H1 (cell line): ENCODE results near the gene QRICH1. TPM values are rescaled to one million over a fixed set of nuclear protein-coding genes. Genes with fewer than 3 reads are reported as not detected.
A peak's percentile ranks its signal among the peaks of the same experiment; 100 is the strongest.

ENCODE experiments used
- CTCF ChIA-PET: fragments of 300-600 bp; sonication (Branson Sonifier 250); formaldehyde crosslinking; loops from one replicate; lab custom pipeline; 2021; ENCODE audit not compliant: partially characterized antibody; lab: Charles Lee
- POLR2A ChIA-PET: fragments of 300-600 bp; sonication (Branson Sonifier 250); formaldehyde crosslinking; loops from one replicate; lab custom pipeline; 2021; ENCODE audit warnings: inconsistent platforms; ENCODE audit not compliant: partially characterized antibody; lab: Charles Lee
- DNase-seq, 2 experiments: peaks; one replicate each; pipeline versions ENCODE4 v3.0.0 to v3.0.0-alpha.2; 2010 to 2022; ENCODE audit warnings: low spot score in 2 of 2, low read depth in 1 of 2, mixed read lengths in 1 of 2
- FAIRE-seq: peaks from 2 replicates; lab custom pipeline; 2011; peaks lifted over from hg19 to GRCh38; lab: Jason Lieb, UNC
- H2AFZ ChIP-seq: 2 replicates; pipeline ENCODE4 v1.8.1; 2012; ENCODE audit warnings: low read length, inconsistent platforms
- H2AK5ac ChIP-seq: 2 replicates; pipeline ENCODE4 v1.6.1; 2013; ENCODE audit warnings: low read depth, low read length
- H2BK120ac ChIP-seq: replicated peaks from 2 replicates; pipeline ENCODE3; 2013; ENCODE audit warnings: low read depth, low read length, inconsistent platforms
- H2BK12ac ChIP-seq: 2 replicates; pipeline ENCODE4 v1.6.1; 2013; ENCODE audit warnings: low read depth, low read length
- H2BK15ac ChIP-seq: 2 replicates; pipeline ENCODE4 v1.6.1; 2013; ENCODE audit warnings: low read length
- H2BK20ac ChIP-seq: 2 replicates; pipeline ENCODE4 v1.6.1; 2013; ENCODE audit warnings: low read length
- H2BK5ac ChIP-seq: 2 replicates; pipeline ENCODE4 v1.6.1; 2013; ENCODE audit warnings: low read depth, low read length
- H3K14ac ChIP-seq: 2 replicates; pipeline ENCODE4 v1.6.1; 2013; ENCODE audit warnings: inconsistent platforms; ENCODE audit not compliant: insufficient read length
- H3K18ac ChIP-seq: 2 replicates; pipeline ENCODE4 v1.6.1; 2013; ENCODE audit warnings: low read length; ENCODE audit errors: extremely low read depth
- H3K23ac ChIP-seq: 2 replicates; pipeline ENCODE4 v1.6.1; 2013; ENCODE audit warnings: inconsistent platforms; ENCODE audit not compliant: insufficient read length
- H3K23me2 ChIP-seq: 2 replicates; pipeline ENCODE4 v1.6.1; 2013; ENCODE audit warnings: low read depth, low read length
- H3K27ac ChIP-seq: 2 replicates; pipeline ENCODE4 v1.6.1; 2011; ENCODE audit warnings: low read depth, low read length, inconsistent platforms
- H3K27me3 ChIP-seq, 4 experiments: replicated peaks in 1 of 4; 1 replicate in 1 of 4; 2 replicates in 3 of 4; pipeline versions ENCODE4 v1.6.1 to v1.8.1; 2011 to 2013; ENCODE audit warnings: low read length in 3 of 4, mild to moderate bottlenecking in 3 of 4, inconsistent platforms in 2 of 4, mixed read lengths in 2 of 4, moderate library complexity in 1 of 4; ENCODE audit not compliant: control insufficient read depth in 3 of 4, insufficient read depth in 3 of 4; ENCODE audit errors: extremely low read depth in 1 of 4
- H3K36me3 ChIP-seq, 4 experiments: 2 replicates each; pipeline versions ENCODE4 v1.6.1 to v1.8.1; 2011 to 2013; ENCODE audit warnings: mild to moderate bottlenecking in 4 of 4, low read length in 3 of 4, moderate library complexity in 2 of 4, control low read depth in 1 of 4, inconsistent platforms in 1 of 4; ENCODE audit not compliant: insufficient read depth in 4 of 4, control insufficient read depth in 2 of 4
- H3K4ac ChIP-seq: replicated peaks from 2 replicates; pipeline ENCODE3; 2013; ENCODE audit warnings: low read length, low read depth, mixed read lengths, inconsistent platforms; ENCODE audit not compliant: insufficient read length
- H3K4me1 ChIP-seq, 4 experiments: replicated peaks in 1 of 4; 1 replicate in 1 of 4; 2 replicates in 3 of 4; pipeline versions ENCODE4 v1.6.1 to v1.8.1; 2011 to 2013; ENCODE audit warnings: low read length in 3 of 4, inconsistent platforms in 2 of 4, mixed read lengths in 1 of 4; ENCODE audit not compliant: insufficient read depth in 4 of 4, control insufficient read depth in 3 of 4
- H3K4me2 ChIP-seq, 2 experiments: 2 replicates each; pipeline versions ENCODE4 v1.6.1 to v1.8.1; 2011 to 2013; ENCODE audit warnings: low read depth in 2 of 2, low read length in 2 of 2, control low read depth in 1 of 2, inconsistent platforms in 1 of 2, mild to moderate bottlenecking in 1 of 2; ENCODE audit not compliant: insufficient read depth in 1 of 2
- H3K4me3 ChIP-seq, 4 experiments: fragments of 200-600, 300-600 bp in 1 of 4; sonication (generic), shearing (Covaris generic), sonication (Bioruptor Twin) in 1 of 4; 2 replicates each; pipeline versions ENCODE4 v1.5.1 to v1.8.1; 2011 to 2016; ENCODE audit warnings: low read length in 4 of 4, low read depth in 3 of 4, control low read depth in 2 of 4, inconsistent platforms in 2 of 4, mild to moderate bottlenecking in 2 of 4, mixed read lengths in 1 of 4, moderate library complexity in 1 of 4; ENCODE audit not compliant: insufficient read depth in 2 of 4; ENCODE audit errors: extremely low read depth in 1 of 4
- H3K56ac ChIP-seq: replicated peaks from 2 replicates; pipeline ENCODE3; 2013; ENCODE audit warnings: low read depth, mild to moderate bottlenecking, mixed read lengths, low read length, inconsistent platforms; ENCODE audit not compliant: insufficient read length
- H3K79me1 ChIP-seq: 2 replicates; pipeline ENCODE4 v1.6.1; 2013; ENCODE audit warnings: low read depth, low read length, control low read depth
- H3K79me2 ChIP-seq, 2 experiments: 2 replicates each; pipeline versions ENCODE4 v1.6.1 to v1.8.1; 2012 to 2013; ENCODE audit warnings: low read length in 2 of 2, mild to moderate bottlenecking in 2 of 2, inconsistent platforms in 1 of 2; ENCODE audit not compliant: insufficient read depth in 2 of 2, control insufficient read depth in 1 of 2
- H3K9ac ChIP-seq, 4 experiments: replicated peaks in 1 of 4; 1 replicate in 1 of 4; 2 replicates in 3 of 4; pipeline versions ENCODE4 v1.6.1 to v1.8.1; 2011 to 2013; ENCODE audit warnings: low read depth in 3 of 4, low read length in 3 of 4, control low read depth in 2 of 4, mild to moderate bottlenecking in 2 of 4, moderate library complexity in 2 of 4, inconsistent platforms in 1 of 4; ENCODE audit errors: extremely low read depth in 1 of 4
- H3K9me3 ChIP-seq, 2 experiments: 2 replicates each; pipeline versions ENCODE4 v1.6.1 to v1.8.1; 2012 to 2013; ENCODE audit warnings: mild to moderate bottlenecking in 2 of 2, moderate library complexity in 2 of 2, control low read depth in 1 of 2, inconsistent platforms in 1 of 2, low read depth in 1 of 2, low read length in 1 of 2, mixed read lengths in 1 of 2; ENCODE audit not compliant: insufficient read depth in 2 of 2
- H4K20me1 ChIP-seq, 2 experiments: replicated peaks in 1 of 2; 2 replicates each; pipeline versions ENCODE3 to v1.8.1; 2011 to 2013; ENCODE audit warnings: inconsistent platforms in 2 of 2, low read length in 2 of 2, mild to moderate bottlenecking in 1 of 2; ENCODE audit not compliant: insufficient read depth in 2 of 2, control insufficient read depth in 1 of 2
- H4K5ac ChIP-seq: 2 replicates; pipeline ENCODE4 v1.6.1; 2013; ENCODE audit warnings: low read length, low read depth, mixed read lengths, inconsistent platforms; ENCODE audit not compliant: insufficient read length
- H4K8ac ChIP-seq: 2 replicates; pipeline ENCODE4 v1.8.0; 2013; ENCODE audit warnings: mild to moderate bottlenecking, moderate library complexity, low read length, inconsistent platforms; ENCODE audit not compliant: insufficient read depth; ENCODE audit errors: extremely low read depth
- H4K91ac ChIP-seq: replicated peaks from 2 replicates; pipeline ENCODE3; 2013; ENCODE audit warnings: low read length, mixed read lengths, inconsistent platforms; ENCODE audit not compliant: insufficient read length
- CTBP2 ChIP-seq: IDR thresholded peaks from 2 replicates; pipeline ENCODE4 v1.7.0; 2011; ENCODE audit warnings: borderline replicate concordance, mild to moderate bottlenecking, moderate library complexity, mixed read lengths, low read length; ENCODE audit not compliant: insufficient read depth, insufficient read length
- KDM4A ChIP-seq: IDR thresholded peaks from one replicate; pipeline ENCODE4 v1.7.1; 2012; ENCODE audit warnings: low read depth, mild to moderate bottlenecking, moderate library complexity, low read length, inconsistent platforms; ENCODE audit not compliant: severe bottlenecking
- POLR2A ChIP-seq, 2 experiments: IDR thresholded peaks; 1 replicate in 1 of 2; 2 replicates in 1 of 2; pipeline ENCODE4 v1.6.1; 2011; ENCODE audit warnings: low read depth in 2 of 2, low read length in 2 of 2, mild to moderate bottlenecking in 2 of 2; ENCODE audit errors: control extremely low read depth in 1 of 2
- POLR2AphosphoS5 ChIP-seq: IDR thresholded peaks from 2 replicates; pipeline ENCODE4 v1.6.1; 2011; ENCODE audit warnings: low read depth, low read length
- TBP ChIP-seq: IDR thresholded peaks from 2 replicates; pipeline ENCODE4 v1.6.1; 2011; ENCODE audit warnings: low read depth, low read length, improper control_type of control experiment
- WGBS, 2 experiments: shearing (Covaris generic) in 1 of 2; methylation state at CpG; one replicate each; pipeline versions ENCODE4 v1.1.6 to v1.1.7; 2013 to 2015; ENCODE audit warnings: low lambda C conversion rate in 2 of 2, mixed read lengths in 2 of 2, inconsistent platforms in 1 of 2, low coverage in 1 of 2, missing lambda C conversion rate in 1 of 2; ENCODE audit not compliant: insufficient replicate concordance in 2 of 2, insufficient coverage in 1 of 2, insufficient read length in 1 of 2; ENCODE audit errors: extremely low coverage in 1 of 2, missing lambda C conversion rate in 1 of 2; 5-methylcytosine and 5-hydroxymethylcytosine counted together
- polyA plus RNA-seq, 7 experiments: library from polyadenylated mRNA; depleted of rRNA in 3 of 7; stranded (reverse) in 5 of 7; unstranded in 2 of 7; fragments of >200 nt in 5 of 7; fragments of 200-250 nt in 2 of 7; gene quantifications; 1 replicate in 5 of 7; 2 replicates in 1 of 7; 4 replicates in 1 of 7; pipeline versions ENCODE4 v1.2.1 to v1.2.3, GENCODE V29; 2011 to 2013; ENCODE audit warnings: missing spikeins in 2 of 7, mixed read lengths in 2 of 7
- total RNA-seq: library from RNA; stranded (reverse); fragmentation: NEBNext Ultra II Directional; extraction: Animal tissue kit (Norgen Biotek cat#: 25700); gene quantifications from 2 replicates; pipeline ENCODE4 v1.2.1, GENCODE V29; 2021

The QRICH1 gene
- total and polyA plus RNA-seq, 2 of the 8 experiments (the other 6 are each of a cell fraction or from before 2014, with no cell fraction given) = 128 to 142 TPM

- Histone ChIP-seq H3K4me2 (peak overlapping the region; percentile 96 to 98), H4K20me1 (peaks cover 8 to 15% of the 10 kb centered on the region in 2 experiments), H4K5ac (peak overlapping the region; percentile 81), H2BK20ac (no peak overlapping the region), H3K4ac (no peak overlapping the region), H3K36me3 (peaks cover 32 to 48% (median 42%) of the 10 kb centered on the region in 4 experiments), H3K9ac (peak overlapping the region; percentile 94 to 96 (median 96)), H2BK120ac (no peak overlapping the region), H3K27me3 (no peaks in the 10 kb centered on the region; a peak in 1 of 7 replicates), H3K9me3 (no peaks in the 10 kb centered on the region), H3K23me2 (peaks cover 27% of the 10 kb centered on the region), H2AFZ (no peak overlapping the region), H3K4me1 (peaks cover 0 to 16% (median 9%) of the 10 kb centered on the region in 4 experiments; a peak in 6 of 7 replicates), H2BK5ac (peak overlapping the region; percentile 94), H4K8ac (peak overlapping the region; percentile 98; the same call in 1 of the 2 replicates), H3K79me1 (peaks cover 5% of the 10 kb centered on the region), H3K79me2 (peaks cover 0 to 19% of the 10 kb centered on the region in 2 experiments; a peak in 1 of 4 replicates), H2BK12ac (no peak overlapping the region), H3K14ac (no peak overlapping the region), H3K4me3 (peak overlapping the region; percentile 84 to 97 (median 95)), H3K56ac (peak overlapping the region; percentile 88), H2BK15ac (no peak overlapping the region), H3K27ac (peak overlapping the region; percentile 86), H2AK5ac (peak overlapping the region; percentile 11; the same call in 1 of the 2 replicates), H3K23ac (no peak overlapping the region), H3K18ac (no peak overlapping the region), H4K91ac (no peak overlapping the region)
- CTCF ChIA-PET = interaction anchor here (0.9 to 24.3 kb wide), 16 partner anchors 9 to 135 kb away, joined by 3 to 467 read pairs (median 4); partner anchors contain the start of genes P4HTM, QRICH1, USP19 and WDR6
- TF ChIP-seq POLR2A (IDR thresholded peaks at IDR 0.05; ENCODE audit: control extremely low read depth in 1 of 2, low read depth in 2 of 2, low read length in 2 of 2) (peak in 1 of 2 experiments; percentile 48; a peak in 1 of 3 replicates), TBP (no peak), KDM4A (no peak), CTBP2 (no peak), POLR2AphosphoS5 (peak; percentile 72)
- POLR2A ChIA-PET = interaction anchor here (1.0 to 33.9 kb wide), 15 partner anchors 10 to 426 kb away, joined by 3 to 1518 read pairs (median 6); partner anchors contain the start of genes DALRD3, KLHDC8B, LAMB2 and P4HTM
- FAIRE-seq = no peak
- DNase-seq = no peak
- WGBS, 2 experiments = 34% methylated on average over 12 of the region's 12 CpGs; no CpG with 5 or more reads in 1 of the 2 experiments
Measured at GRCh38 chr3:49022688-49023171, 71.1 kb downstream of the QRICH1 start.
